ENCODE results near the gene SYS1. TPM values are rescaled to one million over a fixed set of nuclear protein-coding genes. Genes with fewer than 3 reads are reported as not detected.

The SYS1 gene
- total and polyA plus RNA-seq, 5 experiments from 2014 or later: 34.2 to 62.5 (median 46.1) TPM

DNA sequence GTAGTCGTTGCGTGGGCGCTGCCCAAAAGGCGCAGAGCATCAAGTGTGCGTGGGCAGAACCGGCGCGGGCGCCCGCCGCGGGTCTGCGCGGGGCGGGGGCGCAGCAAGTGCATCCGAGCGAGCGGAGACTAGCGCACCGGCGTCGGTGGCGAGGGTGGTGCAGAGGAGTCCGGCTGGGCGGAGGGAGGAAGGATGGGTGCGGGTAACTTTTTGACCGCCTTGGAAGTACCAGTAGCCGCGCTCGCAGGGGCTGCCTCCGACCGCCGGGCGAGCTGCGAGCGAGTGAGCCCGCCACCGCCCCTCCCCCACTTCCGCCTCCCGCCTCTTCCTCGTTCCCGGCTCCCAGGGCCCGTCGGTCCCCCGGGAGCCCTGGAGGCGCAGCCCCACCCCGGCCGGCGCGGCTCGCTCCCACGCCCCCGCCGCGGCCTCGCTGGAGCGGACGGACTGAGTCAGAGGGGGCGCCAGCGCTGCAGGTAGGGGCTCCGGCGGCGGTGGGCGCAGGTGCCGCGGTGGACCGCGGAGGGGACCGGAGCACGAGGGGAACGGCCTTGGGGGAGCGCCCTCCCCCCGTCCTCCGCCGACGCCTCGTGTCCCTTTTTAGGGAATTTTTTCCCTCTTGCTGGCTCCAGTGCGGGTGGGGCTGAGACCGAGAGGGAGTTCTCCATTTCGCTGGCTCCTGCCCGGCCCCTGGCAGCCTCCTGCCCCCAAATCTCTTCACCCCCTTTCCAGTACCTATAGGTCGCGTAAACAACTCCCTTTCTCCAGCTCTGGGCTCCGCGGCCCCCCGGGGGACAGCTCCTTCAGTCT is 43.5 kb downstream of the SYS1 start:
- H3K27me3 Mint-ChIP-seq: peaks cover 0 to 2% (median 0%) of the 10 kb centered on the region in 5 donors
- peak; percentile 23 to 70 (median 45) for DNase-seq
- POLR2A ChIA-PET: interaction anchor here (1.2 to 5.5 kb wide), 6 partner anchors 10 to 43 kb away, joined by 4 to 53 read pairs (median 16); partner anchors contain the start of genes PIGT and SYS1
- peaks cover 0 to 8% (median 0%) of the 10 kb centered on the region in 9 donors for H3K9me3 Mint-ChIP-seq
- H3K4me1 Mint-ChIP-seq: peaks cover 12 to 30% (median 25%) of the 10 kb centered on the region in 4 donors
- H3K27ac Mint-ChIP-seq: peak overlapping the region in 8 of 10 donors; percentile 79 to 93 (median 86)
- peak; percentile 58 to 64 for ATAC-seq
- H3K4me3 Mint-ChIP-seq: peak overlapping the region; percentile 80 to 91 (median 82)
- peaks cover 0 to 8% (median 3%) of the 10 kb centered on the region in 3 donors for H3K36me3 Mint-ChIP-seq

DNA sequence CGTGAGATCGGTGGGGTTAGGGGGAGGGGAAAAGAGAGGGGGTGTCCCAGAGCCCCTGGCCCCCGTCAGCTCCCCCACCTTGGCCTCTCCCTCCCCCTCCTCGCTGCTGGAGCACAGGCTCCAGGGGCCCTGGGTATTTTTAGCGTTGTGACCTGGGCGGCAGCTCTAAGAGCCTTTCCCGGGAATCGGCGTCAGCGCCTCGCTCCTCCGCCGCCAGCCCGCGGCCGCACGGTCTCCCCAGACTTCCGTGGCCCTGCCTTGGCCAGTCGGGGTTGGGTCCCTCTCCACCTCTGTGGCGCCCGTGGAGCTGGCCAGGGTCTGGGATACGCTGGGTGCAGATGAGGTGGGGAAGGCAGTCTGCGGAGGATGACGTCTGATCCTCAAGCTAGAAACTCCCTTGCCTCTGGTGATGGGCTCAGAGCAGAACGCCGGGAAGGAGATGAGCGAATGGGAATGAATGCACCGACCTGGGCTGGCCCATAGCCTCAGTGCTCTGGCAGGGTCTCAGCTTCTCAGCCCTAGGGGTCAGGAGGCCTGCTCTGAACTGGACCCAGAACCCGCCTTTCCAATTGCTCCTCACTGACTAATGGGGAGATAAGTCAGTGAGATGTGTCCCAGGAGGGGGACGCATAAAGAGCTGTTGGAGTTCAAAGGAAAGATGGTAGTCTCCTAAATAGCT is 44.2 kb downstream of the SYS1 start:
- Mint-ChIP-seq H3K36me3 (peaks cover 0 to 4% (median 0%) of the 10 kb centered on the region in 3 donors), H3K9me3 (peaks cover 0 to 2% (median 0%) of the 10 kb centered on the region in 9 donors), H3K4me1 (peaks cover 12 to 30% (median 25%) of the 10 kb centered on the region in 4 donors), H3K27ac (peak overlapping the region; percentile 48 to 93 (median 86)), H3K27me3 (peaks cover 0 to 2% (median 0%) of the 10 kb centered on the region in 5 donors), H3K4me3 (peak overlapping the region; percentile 80 to 91 (median 82))
- POLR2A ChIA-PET: interaction anchor here (1.1 to 5.5 kb wide), 6 partner anchors 9 to 44 kb away, joined by 3 to 53 read pairs (median 16); partner anchors contain the start of genes PIGT and SYS1
- DNase-seq: peak in 3 of 10 donors; percentile 9 to 15 (median 14)
- ATAC-seq: peak; percentile 19 to 23

DNA sequence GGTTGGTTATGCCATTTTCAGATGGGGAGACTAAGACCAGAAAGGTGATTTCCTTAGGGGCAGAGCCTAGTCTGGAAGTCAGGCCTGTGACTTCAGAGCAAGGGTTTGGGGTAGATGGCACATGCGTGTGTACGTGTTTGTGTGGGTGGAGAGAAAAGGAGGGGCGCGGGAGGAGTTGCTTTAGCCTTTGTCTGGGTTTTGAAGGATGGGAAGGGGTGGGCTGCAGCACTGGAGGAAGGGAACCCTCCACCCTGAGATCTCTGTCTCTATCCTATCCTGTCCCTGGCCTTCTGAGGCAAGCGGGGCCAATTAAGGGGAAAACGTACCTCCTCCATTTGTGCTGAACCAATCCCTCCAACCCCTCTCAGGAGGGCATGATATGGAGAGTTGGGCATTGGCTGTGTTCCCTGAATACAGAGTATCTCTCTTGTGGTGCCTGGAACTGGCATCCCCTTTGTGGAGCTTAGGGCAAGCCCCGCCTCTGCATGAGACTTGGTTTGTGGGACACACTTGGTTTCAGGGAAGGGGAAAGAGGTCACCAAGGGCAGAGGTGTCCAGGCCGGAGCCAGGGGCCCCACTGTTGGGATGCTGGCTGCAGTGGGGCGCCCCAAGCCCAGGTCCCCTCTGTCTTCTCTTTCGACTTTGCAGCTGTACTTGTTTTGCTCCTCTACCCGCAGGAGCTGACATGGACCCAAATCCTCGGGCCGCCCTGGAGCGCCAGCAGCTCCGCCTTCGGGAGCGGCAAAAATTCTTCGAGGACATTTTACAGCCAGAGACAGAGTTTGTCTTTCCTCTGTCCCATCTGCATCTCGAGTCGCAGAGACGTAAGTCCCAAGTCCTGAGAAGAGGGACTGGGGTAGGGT is 45.1 kb downstream of the SYS1 start, which contains the start of gene DBNDD2:
TSS of gene DBNDD2 (plus strand) at position 507 of the 863 bp plus-strand sequence. CDS start at position 686, 179 bp downstream.
- H3K36me3 Mint-ChIP-seq: peaks cover 0 to 4% (median 0%) of the 10 kb centered on the region in 3 donors
- ATAC-seq (peak; percentile 30 to 66), DNase-seq (peak in 7 of 10 donors; percentile 17 to 65 (median 34))
- H3K4me1 Mint-ChIP-seq: peaks cover 12 to 30% (median 25%) of the 10 kb centered on the region in 4 donors
- H3K4me3 Mint-ChIP-seq: peak within 1 kb of the TSS; percentile 80 to 91 (median 82)
- no peaks in the 10 kb centered on the region for H3K9me3 Mint-ChIP-seq
- POLR2A ChIA-PET: interaction anchor here (1.1 to 5.5 kb wide), 5 partner anchors 8 to 45 kb away, joined by 3 to 53 read pairs (median 25); partner anchors contain the start of genes PIGT and SYS1
- peaks cover 0 to 2% (median 0%) of the 10 kb centered on the region in 5 donors for H3K27me3 Mint-ChIP-seq
- peak within 1 kb of the TSS; percentile 61 to 93 (median 88) for H3K27ac Mint-ChIP-seq

DNA sequence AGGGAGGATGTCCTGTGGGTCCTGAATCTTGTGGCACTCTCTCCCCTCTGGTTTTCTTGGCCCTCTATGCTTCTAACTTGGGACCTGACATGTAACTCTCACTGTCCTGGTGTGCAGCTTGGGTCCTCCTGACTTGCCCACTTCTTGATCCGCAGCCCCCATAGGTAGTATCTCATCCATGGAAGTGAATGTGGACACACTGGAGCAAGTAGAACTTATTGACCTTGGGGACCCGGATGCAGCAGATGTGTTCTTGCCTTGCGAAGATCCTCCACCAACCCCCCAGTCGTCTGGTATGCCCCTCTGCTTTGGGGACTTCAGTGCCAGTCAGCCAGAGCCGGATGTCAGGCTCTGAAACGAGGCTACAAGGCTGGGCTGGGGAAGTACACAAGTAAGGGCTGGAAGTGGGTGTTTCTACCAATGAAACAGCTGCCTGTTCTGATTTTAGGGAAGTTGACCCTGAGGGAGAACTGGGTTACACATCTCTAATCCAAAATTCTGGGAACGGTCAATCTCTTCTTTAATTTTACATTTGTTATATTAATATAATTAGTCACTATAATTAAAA is 45.8 kb downstream of the SYS1 start:
- Mint-ChIP-seq H3K4me3 (peak overlapping the region in 6 of 10 donors; percentile 11 to 87 (median 40)), H3K27me3 (peaks cover 0 to 2% (median 0%) of the 10 kb centered on the region in 5 donors), H3K36me3 (peaks cover 0 to 4% (median 0%) of the 10 kb centered on the region in 3 donors), H3K27ac (peak overlapping the region; percentile 34 to 93 (median 85)), H3K9me3 (no peaks in the 10 kb centered on the region), H3K4me1 (peaks cover 12 to 30% (median 25%) of the 10 kb centered on the region in 4 donors)
- peak in 1 of 2 donors; percentile 28 for ATAC-seq
- peak in 2 of 10 donors; percentile 26 to 27 for DNase-seq
- POLR2A ChIA-PET: interaction anchor here (4.4 kb wide), 1 partner anchor 45 kb away, joined by 25 read pairs; the partner anchor contains the start of gene SYS1

DNA sequence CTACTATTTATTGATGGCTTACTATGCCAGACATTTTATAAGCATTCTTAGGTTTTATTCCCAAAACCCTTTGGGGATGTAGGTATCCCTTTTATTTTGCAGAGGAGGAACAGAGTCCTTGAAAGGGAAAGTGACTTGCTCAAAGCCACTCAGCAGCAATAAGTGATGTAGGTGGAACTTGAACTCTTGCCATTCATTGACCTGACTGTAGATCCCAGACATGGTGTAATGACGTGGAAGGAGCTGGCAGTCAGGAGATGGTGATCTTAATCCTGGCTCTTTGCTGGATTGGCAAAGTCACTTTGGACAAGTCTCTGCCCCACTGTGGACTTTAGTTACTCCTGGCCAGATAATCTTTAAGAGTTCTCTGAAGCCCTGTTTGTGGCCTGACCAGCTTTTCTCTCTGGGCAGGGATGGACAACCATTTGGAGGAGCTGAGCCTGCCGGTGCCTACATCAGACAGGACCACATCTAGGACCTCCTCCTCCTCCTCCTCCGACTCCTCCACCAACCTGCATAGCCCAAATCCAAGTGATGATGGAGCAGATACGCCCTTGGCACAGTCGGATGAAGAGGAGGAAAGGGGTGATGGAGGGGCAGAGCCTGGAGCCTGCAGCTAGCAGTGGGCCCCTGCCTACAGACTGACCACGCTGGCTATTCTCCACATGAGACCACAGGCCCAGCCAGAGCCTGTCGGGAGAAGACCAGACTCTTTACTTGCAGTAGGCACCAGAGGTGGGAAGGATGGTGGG is 46.7 kb downstream of the SYS1 start:
- peak overlapping the region in 2 of 10 donors; percentile 18 to 86 for H3K27ac Mint-ChIP-seq
- H3K27me3 Mint-ChIP-seq: no peaks in the 10 kb centered on the region
- no peaks in the 10 kb centered on the region for H3K9me3 Mint-ChIP-seq
- H3K4me1 Mint-ChIP-seq: peaks cover 12 to 34% (median 23%) of the 10 kb centered on the region in 4 donors
- H3K4me3 Mint-ChIP-seq: no peak overlapping the region
- POLR2A ChIA-PET: no interaction called here
- ATAC-seq (no peak), DNase-seq (no peak)
- H3K36me3 Mint-ChIP-seq: peaks cover 0 to 4% (median 0%) of the 10 kb centered on the region in 3 donors

DNA sequence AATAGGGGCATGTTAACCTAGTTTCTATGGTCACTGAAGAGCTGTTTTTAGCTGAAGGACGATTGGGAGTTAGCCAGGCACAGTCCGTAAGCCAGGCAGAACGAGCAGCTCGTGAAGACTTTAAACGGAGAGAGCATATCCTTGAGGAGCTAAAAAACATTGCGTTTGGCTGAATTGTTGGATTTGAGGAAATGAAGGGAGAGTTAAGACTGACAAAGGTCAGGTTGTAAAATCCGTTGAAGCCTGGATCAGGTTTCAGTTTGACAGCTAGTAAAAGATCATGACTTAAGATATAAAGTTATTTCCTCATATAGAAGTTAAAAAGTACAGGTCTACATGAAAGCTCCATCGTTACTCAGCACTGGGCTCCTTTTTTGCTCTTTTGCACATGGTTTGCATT is 47.9 kb downstream of the SYS1 start:
- Mint-ChIP-seq H3K4me3 (no peak overlapping the region), H3K9me3 (no peaks in the 10 kb centered on the region), H3K4me1 (peaks cover 15 to 34% (median 26%) of the 10 kb centered on the region in 4 donors), H3K27ac (peak overlapping the region in 1 of 10 donors; percentile 57), H3K27me3 (no peaks in the 10 kb centered on the region), H3K36me3 (peaks cover 0 to 4% (median 0%) of the 10 kb centered on the region in 3 donors)
- POLR2A ChIA-PET: interaction anchor here (2.3 kb wide), 1 partner anchor 37 kb away, joined by 11 read pairs; no protein-coding TSS in a partner anchor
- no peak for DNase-seq
- no peak for ATAC-seq

DNA sequence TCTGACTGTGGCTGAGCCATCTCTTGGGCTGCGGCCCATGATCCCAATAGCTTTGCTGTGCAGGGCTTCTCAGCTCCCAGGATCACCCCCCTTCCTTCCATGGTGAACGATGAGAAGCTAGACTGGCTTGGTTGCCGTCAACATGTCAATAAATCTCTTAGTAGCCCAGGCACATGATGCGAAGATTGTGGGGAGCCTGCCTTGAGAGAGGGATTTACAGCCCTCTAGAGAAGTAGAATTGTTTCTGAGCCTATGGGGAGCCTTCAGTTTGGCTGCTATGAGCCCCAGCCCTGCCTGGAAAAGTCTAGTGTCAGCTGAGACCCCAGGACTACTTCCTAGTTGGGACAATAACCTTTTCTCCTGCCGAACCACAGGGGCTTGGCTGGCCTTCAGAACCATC is 49.7 kb downstream of the SYS1 start:
- H3K36me3 Mint-ChIP-seq: peaks cover 0 to 4% (median 0%) of the 10 kb centered on the region in 3 donors
- peaks cover 15 to 40% (median 35%) of the 10 kb centered on the region in 4 donors for H3K4me1 Mint-ChIP-seq
- no peak for ATAC-seq
- H3K27me3 Mint-ChIP-seq: no peaks in the 10 kb centered on the region
- no peaks in the 10 kb centered on the region for H3K9me3 Mint-ChIP-seq
- no peak overlapping the region for H3K4me3 Mint-ChIP-seq
- H3K27ac Mint-ChIP-seq: peak overlapping the region in 2 of 10 donors; percentile 73 to 90
- POLR2A ChIA-PET: interaction anchor here (1.0 to 2.3 kb wide), 3 partner anchors 9 to 522 kb away, joined by 3 to 11 read pairs (median 3); no protein-coding TSS in a partner anchor
- no peak for DNase-seq

DNA sequence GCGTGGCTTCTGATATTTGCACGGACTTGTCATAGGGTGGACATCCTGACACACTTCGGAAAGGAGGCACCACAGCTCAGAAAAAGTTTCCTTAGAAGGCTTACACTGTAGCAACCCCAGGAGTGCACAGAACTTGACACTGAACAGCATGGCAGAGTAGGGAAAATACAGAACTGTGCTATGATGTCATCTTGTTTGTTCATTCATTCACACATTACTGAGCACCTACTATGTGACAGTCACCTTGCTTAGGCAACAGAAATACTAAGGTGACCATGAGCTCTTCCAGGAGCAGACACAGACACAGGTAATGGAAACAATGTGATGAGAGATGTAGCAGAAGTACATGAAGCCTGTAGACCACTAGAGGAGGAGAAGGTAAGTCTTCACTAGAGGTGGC is 50.5 kb downstream of the SYS1 start:
- H3K27ac Mint-ChIP-seq: peak overlapping the region in 4 of 10 donors; percentile 7 to 80 (median 68)
- no peaks in the 10 kb centered on the region for H3K27me3 Mint-ChIP-seq
- peaks cover 0 to 4% (median 0%) of the 10 kb centered on the region in 3 donors for H3K36me3 Mint-ChIP-seq
- DNase-seq: no peak
- ATAC-seq: no peak
- POLR2A ChIA-PET: interaction anchor here (0.8 to 1.7 kb wide), 3 partner anchors 9 to 522 kb away, joined by 3 read pairs; partner anchors contain the start of gene SYS1
- H3K9me3 Mint-ChIP-seq: no peaks in the 10 kb centered on the region
- H3K4me3 Mint-ChIP-seq: no peak overlapping the region
- peaks cover 18 to 43% (median 36%) of the 10 kb centered on the region in 4 donors for H3K4me1 Mint-ChIP-seq

GRCh38 chr20:45415822-45416637 is 53.1 kb downstream of the SYS1 start, which contains the start of gene PIGT:
Gene PIGT (plus strand): TSS chr20:45416141. CDS start chr20:45416157, 16 bp downstream.
- Mint-ChIP-seq H3K9me3 (no peaks in the 10 kb centered on the region), H3K36me3 (peaks cover 0 to 22% (median 5%) of the 10 kb centered on the region in 3 donors), H3K27ac (peak within 1 kb of the TSS; percentile 98 to 100 (median 99)), H3K27me3 (no peaks in the 10 kb centered on the region), H3K4me3 (peak within 1 kb of the TSS; percentile 90 to 99 (median 96)), H3K4me1 (peaks cover 26 to 46% (median 38%) of the 10 kb centered on the region in 4 donors)
- peak; percentile 80 to 96 (median 94) for DNase-seq
- ATAC-seq: peak; percentile 97
- POLR2A ChIA-PET: interaction anchor here (1.1 to 3.4 kb wide), 13 partner anchors 10 to 764 kb away, joined by 3 to 53 read pairs (median 6); partner anchors contain the start of genes ADA, DBNDD2, SDC4 and SYS1
